HepG2 (cell line): ENCODE measurements around the gene FAM3D. TPM values are rescaled to one million over a fixed set of nuclear protein-coding genes. Genes with fewer than 3 reads are reported as not detected.
A peak's percentile ranks its signal among the peaks of the same experiment; 100 is the strongest.

ENCODE experiments used
- AHR ChIP-seq: IDR thresholded peaks from 2 replicates; pipeline ENCODE4 v1.6.1; 2018; ENCODE audit warnings: missing genetic modification reagents, missing compliant biosample characterization
- ARNT2 ChIP-seq: sonication (generic); formaldehyde crosslinking; IDR thresholded peaks from 2 replicates; pipeline ENCODE4 v1.8.0; 2022; ENCODE audit warnings: mild to moderate bottlenecking, low read depth, missing genetic modification reagents, moderate library complexity
- BORCS8-MEF2B ChIP-seq: sonication (generic); formaldehyde crosslinking; IDR thresholded peaks from 2 replicates; pipeline ENCODE4 v1.8.0; 2022; ENCODE audit warnings: mild to moderate bottlenecking, missing genetic modification reagents
- CCAR2 ChIP-seq: fragments of 200-400 bp; formaldehyde crosslinking; optimal IDR thresholded peaks from 2 replicates; pipeline ENCODE3; 2018; ENCODE audit warnings: low read depth, mild to moderate bottlenecking, low read length, moderate library complexity
- HNRNPUL1 ChIP-seq: fragments of 200-400 bp; formaldehyde crosslinking; IDR thresholded peaks from 2 replicates; pipeline ENCODE4 v1.6.1; 2017; ENCODE audit warnings: low read depth, mild to moderate bottlenecking, low read length, moderate library complexity
- HOXA3 ChIP-seq: sonication (generic); formaldehyde crosslinking; IDR thresholded peaks from 2 replicates; pipeline ENCODE4 v1.5.0; 2020; ENCODE audit warnings: missing genetic modification reagents
- MBNL3 ChIP-seq: fragments of 250-450 bp; sonication (Bioruptor Pico); conservative IDR thresholded peaks from 2 replicates; pipeline ENCODE4 v1.8.0; 2022; ENCODE audit warnings: mild to moderate bottlenecking, inconsistent platforms
- MIER2 ChIP-seq: IDR thresholded peaks from 2 replicates; pipeline ENCODE4 v1.6.1; 2016; ENCODE audit warnings: missing biosample characterization, missing genetic modification reagents
- NFKB2 ChIP-seq: sonication (generic); formaldehyde crosslinking; IDR thresholded peaks from 2 replicates; pipeline ENCODE4 v1.4.0; 2020; ENCODE audit warnings: missing genetic modification reagents, borderline replicate concordance
- SOX5 ChIP-seq: IDR thresholded peaks from 2 replicates; pipeline ENCODE4 v1.6.1; 2016; ENCODE audit warnings: borderline replicate concordance
- TBP ChIP-seq: sonication (generic); formaldehyde crosslinking; IDR thresholded peaks from 2 replicates; pipeline ENCODE4 v1.5.0; 2020; ENCODE audit warnings: missing genetic modification reagents
- ZNF17 ChIP-seq: sonication (generic); formaldehyde crosslinking; IDR thresholded peaks from 2 replicates; pipeline ENCODE4 v1.5.0; 2020; ENCODE audit warnings: mild to moderate bottlenecking, missing genetic modification reagents
- ZNF235 ChIP-seq: sonication (generic); formaldehyde crosslinking; IDR thresholded peaks from 2 replicates; pipeline ENCODE4 v1.8.1; 2023; ENCODE audit warnings: mild to moderate bottlenecking, missing genetic modification reagents, borderline replicate concordance
- ZNF343 ChIP-seq: sonication (generic); formaldehyde crosslinking; IDR thresholded peaks from 2 replicates; pipeline ENCODE4 v1.4.0; 2020; ENCODE audit warnings: mild to moderate bottlenecking, missing genetic modification reagents
- ZNF619 ChIP-seq: sonication (generic); formaldehyde crosslinking; IDR thresholded peaks from 2 replicates; pipeline ENCODE4 v1.4.0; 2020; ENCODE audit warnings: mild to moderate bottlenecking, missing genetic modification reagents
- ZNF652 ChIP-seq: IDR thresholded peaks from 2 replicates; pipeline ENCODE4 v1.6.1; 2016; ENCODE audit warnings: low read depth, borderline replicate concordance
- ZSCAN9 ChIP-seq: IDR thresholded peaks from 2 replicates; pipeline ENCODE4 v1.6.1; 2016; ENCODE audit warnings: borderline replicate concordance
- polyA plus RNA-seq, 8 experiments: library from polyadenylated mRNA; depleted of rRNA in 3 of 8; stranded (reverse) in 7 of 8; unstranded in 1 of 8; fragments of >200 nt; fragmentation: Illumina TruSeq in 4 of 8; extraction: Trizol in 4 of 8; gene quantifications; 2 replicates each; pipeline versions ENCODE4 v1.2.1 to v1.2.3, GENCODE V29; 2011 to 2016; ENCODE audit warnings: low read depth in 4 of 8, missing spikeins in 1 of 8, mixed read lengths in 1 of 8; ENCODE audit not compliant: insufficient read depth in 1 of 8
- total RNA-seq, 5 experiments: library from RNA; depleted of rRNA; stranded (reverse); fragments of >200 nt; fragmentation: Illumina TruSeq; extraction: Trizol; gene quantifications; 2 replicates each; pipeline ENCODE4 v1.2.3, GENCODE V29; 2016; ENCODE audit warnings: low read depth in 1 of 5
- TF ChIP-seq, protein P1 (sequence below): IDR thresholded peaks from 2 replicates; pipeline ENCODE4 v1.6.1; 2016; ENCODE audit warnings: control low read depth
- TF ChIP-seq, protein P2 (sequence below): sonication (generic); formaldehyde crosslinking; conservative IDR thresholded peaks from 2 replicates; pipeline ENCODE4 v1.8.1; 2023; ENCODE audit warnings: missing genetic modification reagents
- TF ChIP-seq, protein P3 (sequence below): sonication (generic); formaldehyde crosslinking; conservative IDR thresholded peaks from 2 replicates; pipeline ENCODE4 v1.4.0; 2020; ENCODE audit warnings: missing genetic modification reagents
- TF ChIP-seq, protein P4 (sequence below): IDR thresholded peaks from 2 replicates; pipeline ENCODE4 v1.6.1; 2016
- TF ChIP-seq, protein P5 (sequence below), 2 experiments: IDR thresholded peaks; 2 replicates each; pipeline ENCODE4 v1.6.1; 2011 to 2012; ENCODE audit warnings: low read length in 2 of 2, borderline replicate concordance in 1 of 2, low read depth in 1 of 2, mild to moderate bottlenecking in 1 of 2, moderate library complexity in 1 of 2

FAM3D gene
- total and polyA plus RNA-seq, 2 of the 13 experiments (the other 11 are each of a cell fraction or from before 2014, with no cell fraction given), result not detected

DNA sequence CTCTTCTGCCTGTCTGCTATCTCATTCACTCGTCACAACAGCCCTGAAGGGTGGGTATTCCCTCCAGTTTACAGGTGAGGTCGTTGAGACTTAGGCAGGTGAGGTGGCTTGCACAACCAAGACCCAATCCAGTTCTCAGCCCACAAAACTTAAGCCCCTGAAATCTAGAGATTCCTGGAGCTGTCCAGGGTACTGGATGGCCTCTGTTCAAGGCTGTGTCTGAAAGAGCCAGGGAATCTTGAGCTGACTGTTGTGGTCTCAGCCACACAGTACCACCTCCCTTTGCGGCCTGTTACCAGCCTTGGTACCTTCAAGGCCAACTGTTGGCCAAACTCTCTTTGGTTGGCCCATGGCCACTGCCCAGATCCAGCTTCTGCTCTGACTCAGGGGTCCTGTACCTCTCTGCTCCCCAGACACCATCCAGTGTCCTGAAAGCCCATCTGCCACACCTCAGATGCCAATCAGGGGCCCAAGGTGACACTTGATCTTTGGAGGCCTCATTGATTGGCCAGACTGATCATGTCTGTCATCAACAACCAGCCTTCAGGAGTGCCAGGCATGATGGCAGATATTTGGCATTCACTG lies 78.5 kb downstream of the FAM3D start (continued):
- TF ChIP-seq AHR (CRISPR knock-in tag), result no peak
- TF ChIP-seq, protein P1, sequence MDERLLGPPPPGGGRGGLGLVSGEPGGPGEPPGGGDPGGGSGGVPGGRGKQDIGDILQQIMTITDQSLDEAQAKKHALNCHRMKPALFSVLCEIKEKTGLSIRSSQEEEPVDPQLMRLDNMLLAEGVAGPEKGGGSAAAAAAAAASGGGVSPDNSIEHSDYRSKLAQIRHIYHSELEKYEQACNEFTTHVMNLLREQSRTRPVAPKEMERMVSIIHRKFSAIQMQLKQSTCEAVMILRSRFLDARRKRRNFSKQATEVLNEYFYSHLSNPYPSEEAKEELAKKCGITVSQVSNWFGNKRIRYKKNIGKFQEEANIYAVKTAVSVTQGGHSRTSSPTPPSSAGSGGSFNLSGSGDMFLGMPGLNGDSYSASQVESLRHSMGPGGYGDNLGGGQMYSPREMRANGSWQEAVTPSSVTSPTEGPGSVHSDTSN (CRISPR knock-in tag), result no peak
- TF ChIP-seq BORCS8-MEF2B, result no peak
- TF ChIP-seq, protein P2, sequence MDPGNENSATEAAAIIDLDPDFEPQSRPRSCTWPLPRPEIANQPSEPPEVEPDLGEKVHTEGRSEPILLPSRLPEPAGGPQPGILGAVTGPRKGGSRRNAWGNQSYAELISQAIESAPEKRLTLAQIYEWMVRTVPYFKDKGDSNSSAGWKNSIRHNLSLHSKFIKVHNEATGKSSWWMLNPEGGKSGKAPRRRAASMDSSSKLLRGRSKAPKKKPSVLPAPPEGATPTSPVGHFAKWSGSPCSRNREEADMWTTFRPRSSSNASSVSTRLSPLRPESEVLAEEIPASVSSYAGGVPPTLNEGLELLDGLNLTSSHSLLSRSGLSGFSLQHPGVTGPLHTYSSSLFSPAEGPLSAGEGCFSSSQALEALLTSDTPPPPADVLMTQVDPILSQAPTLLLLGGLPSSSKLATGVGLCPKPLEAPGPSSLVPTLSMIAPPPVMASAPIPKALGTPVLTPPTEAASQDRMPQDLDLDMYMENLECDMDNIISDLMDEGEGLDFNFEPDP (CRISPR knock-in tag), result 0 out of 2 replicates have a peak, but pooled peaks have one; percentile 32
- 0 out of 2 replicates have a peak, but pooled peaks have one; percentile 63 for TF ChIP-seq ZSCAN9 (CRISPR knock-in tag)
- TF ChIP-seq ZNF343, result no peak
- TF ChIP-seq, protein P3, sequence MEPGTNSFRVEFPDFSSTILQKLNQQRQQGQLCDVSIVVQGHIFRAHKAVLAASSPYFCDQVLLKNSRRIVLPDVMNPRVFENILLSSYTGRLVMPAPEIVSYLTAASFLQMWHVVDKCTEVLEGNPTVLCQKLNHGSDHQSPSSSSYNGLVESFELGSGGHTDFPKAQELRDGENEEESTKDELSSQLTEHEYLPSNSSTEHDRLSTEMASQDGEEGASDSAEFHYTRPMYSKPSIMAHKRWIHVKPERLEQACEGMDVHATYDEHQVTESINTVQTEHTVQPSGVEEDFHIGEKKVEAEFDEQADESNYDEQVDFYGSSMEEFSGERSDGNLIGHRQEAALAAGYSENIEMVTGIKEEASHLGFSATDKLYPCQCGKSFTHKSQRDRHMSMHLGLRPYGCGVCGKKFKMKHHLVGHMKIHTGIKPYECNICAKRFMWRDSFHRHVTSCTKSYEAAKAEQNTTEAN (CRISPR knock-in tag), result 0 out of 2 replicates have a peak, but pooled peaks have one; percentile 36
- TF ChIP-seq TBP (CRISPR knock-in tag), result no peak
- TF ChIP-seq HNRNPUL1, result no peak
- no peak for TF ChIP-seq ZNF235 (CRISPR knock-in tag)
- TF ChIP-seq NFKB2, result no peak
- TF ChIP-seq ARNT2 (CRISPR knock-in tag), result no peak
- no peak for TF ChIP-seq ZNF17
- peak; percentile 96 for TF ChIP-seq MIER2
- TF ChIP-seq ZNF652 (CRISPR knock-in tag), result no peak
- TF ChIP-seq CCAR2, result no peak
- TF ChIP-seq HOXA3 (CRISPR knock-in tag), result no peak
- no peak for TF ChIP-seq SOX5 (CRISPR knock-in tag)
- TF ChIP-seq, protein P4, sequence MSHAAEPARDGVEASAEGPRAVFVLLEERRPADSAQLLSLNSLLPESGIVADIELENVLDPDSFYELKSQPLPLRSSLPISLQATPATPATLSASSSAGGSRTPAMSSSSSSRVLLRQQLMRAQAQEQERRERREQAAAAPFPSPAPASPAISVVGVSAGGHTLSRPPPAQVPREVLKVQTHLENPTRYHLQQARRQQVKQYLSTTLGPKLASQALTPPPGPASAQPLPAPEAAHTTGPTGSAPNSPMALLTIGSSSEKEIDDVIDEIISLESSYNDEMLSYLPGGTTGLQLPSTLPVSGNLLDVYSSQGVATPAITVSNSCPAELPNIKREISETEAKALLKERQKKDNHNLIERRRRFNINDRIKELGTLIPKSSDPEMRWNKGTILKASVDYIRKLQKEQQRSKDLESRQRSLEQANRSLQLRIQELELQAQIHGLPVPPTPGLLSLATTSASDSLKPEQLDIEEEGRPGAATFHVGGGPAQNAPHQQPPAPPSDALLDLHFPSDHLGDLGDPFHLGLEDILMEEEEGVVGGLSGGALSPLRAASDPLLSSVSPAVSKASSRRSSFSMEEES, result peak; percentile 41; the same call in 1 of the 2 replicates
- TF ChIP-seq ZNF619 (CRISPR knock-in tag), result no peak
- no peak for TF ChIP-seq MBNL3 (CRISPR knock-in tag)
- TF ChIP-seq, protein P5, sequence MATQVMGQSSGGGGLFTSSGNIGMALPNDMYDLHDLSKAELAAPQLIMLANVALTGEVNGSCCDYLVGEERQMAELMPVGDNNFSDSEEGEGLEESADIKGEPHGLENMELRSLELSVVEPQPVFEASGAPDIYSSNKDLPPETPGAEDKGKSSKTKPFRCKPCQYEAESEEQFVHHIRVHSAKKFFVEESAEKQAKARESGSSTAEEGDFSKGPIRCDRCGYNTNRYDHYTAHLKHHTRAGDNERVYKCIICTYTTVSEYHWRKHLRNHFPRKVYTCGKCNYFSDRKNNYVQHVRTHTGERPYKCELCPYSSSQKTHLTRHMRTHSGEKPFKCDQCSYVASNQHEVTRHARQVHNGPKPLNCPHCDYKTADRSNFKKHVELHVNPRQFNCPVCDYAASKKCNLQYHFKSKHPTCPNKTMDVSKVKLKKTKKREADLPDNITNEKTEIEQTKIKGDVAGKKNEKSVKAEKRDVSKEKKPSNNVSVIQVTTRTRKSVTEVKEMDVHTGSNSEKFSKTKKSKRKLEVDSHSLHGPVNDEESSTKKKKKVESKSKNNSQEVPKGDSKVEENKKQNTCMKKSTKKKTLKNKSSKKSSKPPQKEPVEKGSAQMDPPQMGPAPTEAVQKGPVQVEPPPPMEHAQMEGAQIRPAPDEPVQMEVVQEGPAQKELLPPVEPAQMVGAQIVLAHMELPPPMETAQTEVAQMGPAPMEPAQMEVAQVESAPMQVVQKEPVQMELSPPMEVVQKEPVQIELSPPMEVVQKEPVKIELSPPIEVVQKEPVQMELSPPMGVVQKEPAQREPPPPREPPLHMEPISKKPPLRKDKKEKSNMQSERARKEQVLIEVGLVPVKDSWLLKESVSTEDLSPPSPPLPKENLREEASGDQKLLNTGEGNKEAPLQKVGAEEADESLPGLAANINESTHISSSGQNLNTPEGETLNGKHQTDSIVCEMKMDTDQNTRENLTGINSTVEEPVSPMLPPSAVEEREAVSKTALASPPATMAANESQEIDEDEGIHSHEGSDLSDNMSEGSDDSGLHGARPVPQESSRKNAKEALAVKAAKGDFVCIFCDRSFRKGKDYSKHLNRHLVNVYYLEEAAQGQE (IDR thresholded peaks at IDR 0.05; ENCODE audit: borderline replicate concordance in 1 of 2, low read depth in 1 of 2, low read length in 2 of 2), result peak; percentile 85 to 97
